ENCODE measurements around the gene LMNA.

The LMNA gene

GRCh38 chr1:156100205-156100995 is 14.1 kb upstream of the LMNA start:
- no peak for DNase-seq (ENCODE audit: low read depth)
- no peak for TF ChIP-seq CTCF (conservative IDR thresholded peaks at IDR 0.05; ENCODE audit: low read depth, low read length)
- no peak overlapping the region for H3K4me3 ChIP-seq (ENCODE audit: low read length)

GRCh38 chr1:156101880-156102279 is 12.6 kb upstream of the LMNA start:
- no peak overlapping the region for H3K4me3 ChIP-seq (ENCODE audit: low read length)
- no peak for TF ChIP-seq CTCF (conservative IDR thresholded peaks at IDR 0.05; ENCODE audit: low read depth, low read length)
- no peak for DNase-seq (ENCODE audit: low read depth)

- no peak for TF ChIP-seq CTCF (conservative IDR thresholded peaks at IDR 0.05; ENCODE audit: low read depth, low read length)
- H3K4me3 ChIP-seq (ENCODE audit: low read length), result no peak overlapping the region
These were observed 11.6 kb upstream of the LMNA start for GRCh38 chr1:156102633-156103511.

DNA sequence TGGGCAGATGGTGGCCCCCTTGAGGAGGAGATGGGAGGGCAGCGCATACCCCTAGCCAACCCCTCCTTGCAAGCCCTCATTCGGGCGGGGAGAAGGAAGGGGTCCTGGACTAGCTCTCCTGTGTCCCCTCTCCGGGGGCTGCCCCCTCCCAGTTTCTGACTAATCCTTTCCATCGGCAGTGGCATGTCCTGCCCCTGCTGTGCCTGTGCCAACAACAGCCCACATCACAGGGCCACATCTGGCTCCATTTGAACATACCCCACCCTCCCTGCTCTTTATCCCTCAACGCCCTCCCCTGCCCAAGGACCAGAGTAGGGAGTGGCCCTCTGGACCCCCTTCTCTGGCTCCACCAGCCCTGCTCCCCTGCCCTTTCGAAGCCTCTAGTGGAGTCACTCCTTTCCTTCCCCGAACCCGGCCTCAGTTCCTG is 11.0 kb upstream of the LMNA start:
- H3K4me3 ChIP-seq (ENCODE audit: low read length), result no peak overlapping the region
- no peak for TF ChIP-seq CTCF (conservative IDR thresholded peaks at IDR 0.05; ENCODE audit: low read depth, low read length)
- DNase-seq (ENCODE audit: low read depth), result no peak

More at GRCh38 chr1:156102633-156103511, 11.6 kb upstream of the LMNA start:
- no peak for DNase-seq (ENCODE audit: low read depth)

GRCh38 chr1:156104065-156104810 is 10.3 kb upstream of the LMNA start:
- H3K4me3 ChIP-seq (ENCODE audit: low read length), result no peak overlapping the region
- no peak for TF ChIP-seq CTCF (conservative IDR thresholded peaks at IDR 0.05; ENCODE audit: low read depth, low read length)
- peak; percentile 84 for DNase-seq (ENCODE audit: low read depth)

DNA sequence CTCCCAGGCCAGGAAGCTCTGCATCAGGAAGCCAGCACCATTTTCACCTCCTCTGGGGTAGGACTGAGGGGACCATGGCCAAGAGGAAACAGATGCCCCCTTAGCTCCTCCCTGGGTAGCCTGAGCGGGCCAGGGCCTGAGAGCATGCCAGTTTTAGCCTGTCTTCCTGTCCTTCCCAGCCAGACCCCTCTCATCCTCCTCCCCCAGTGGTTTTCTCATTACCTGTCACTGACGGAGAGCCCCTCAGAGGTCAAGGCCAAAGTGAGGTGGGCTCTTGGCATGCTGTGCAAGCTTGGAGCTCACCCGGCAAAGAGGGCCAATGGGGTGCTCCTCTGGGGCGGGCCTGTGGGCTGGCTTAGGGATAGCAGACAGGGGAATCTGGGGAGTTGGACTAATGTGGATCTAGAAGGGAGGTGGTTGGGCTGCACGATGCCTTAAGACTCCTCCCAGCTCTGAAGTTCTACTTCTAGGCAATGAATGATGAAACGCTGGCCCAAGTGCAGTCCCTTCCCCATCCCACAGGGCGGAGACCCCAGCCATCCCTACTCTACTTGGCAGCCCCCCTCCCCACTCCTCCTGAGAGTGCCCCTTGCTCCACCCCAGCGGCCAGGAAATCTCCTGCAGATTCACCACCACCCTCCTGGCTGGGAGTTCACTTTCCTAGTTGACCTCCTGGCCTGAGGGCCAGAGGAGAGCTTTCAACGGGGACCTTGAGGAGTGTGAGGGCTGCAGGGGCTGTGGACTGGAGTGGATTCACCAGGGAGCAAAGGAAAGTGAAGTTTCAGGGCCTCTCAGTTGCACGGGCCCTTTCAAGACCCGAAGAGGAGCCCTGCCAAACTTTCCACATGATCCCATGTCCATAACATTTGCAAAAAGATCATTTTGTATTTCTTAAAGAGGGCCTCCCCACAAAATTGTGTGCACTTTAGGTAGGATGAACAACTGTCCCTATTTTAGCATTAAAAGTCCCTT is 9.4 kb upstream of the LMNA start:
- TF ChIP-seq CTCF (conservative IDR thresholded peaks at IDR 0.05; ENCODE audit: low read depth, low read length), result no peak
- no peak overlapping the region for H3K4me3 ChIP-seq (ENCODE audit: low read length)
- DNase-seq (ENCODE audit: low read depth), result no peak

Data from retinal pigment epithelial cell (primary cell).